Loucy (cell line): ENCODE measurements around the gene RASGRP1.

ENCODE experiments used
- H2AFZ ChIP-seq: fragments of 200-600 bp; sonication (generic); 2 replicates; pipeline ENCODE4 v1.6.0; 2016; ENCODE audit warnings: antibody characterized with exemption, mild to moderate bottlenecking, low read length, moderate library complexity
- H3F3A ChIP-seq: fragments of 200-600 bp; 2 replicates; pipeline ENCODE4 v1.6.0; 2016; ENCODE audit warnings: antibody characterized with exemption, low read depth, mild to moderate bottlenecking
- H3K27me3 ChIP-seq: fragments of 200-600 bp; sonication (generic); 2 replicates; pipeline ENCODE4 v1.6.1; 2014; ENCODE audit warnings: low read length, mild to moderate bottlenecking; ENCODE audit not compliant: insufficient read depth, poor library complexity, severe bottlenecking
- H3K36me3 ChIP-seq: fragments of 200-600 bp; sonication (generic); 2 replicates; pipeline ENCODE4 v1.6.1; 2016; ENCODE audit warnings: low read length; ENCODE audit not compliant: insufficient read depth
- H3K4me1 ChIP-seq: fragments of 200-600 bp; sonication (generic); 2 replicates; pipeline ENCODE4 v1.5.1; 2014; ENCODE audit warnings: low read length, mild to moderate bottlenecking; ENCODE audit not compliant: insufficient read depth, poor library complexity, severe bottlenecking
- H3K4me2 ChIP-seq: fragments of 200-600 bp; sonication (generic); 2 replicates; pipeline ENCODE4 v1.6.0; 2014; ENCODE audit warnings: antibody characterized with exemption, low read length, low read depth, mild to moderate bottlenecking; ENCODE audit not compliant: poor library complexity, severe bottlenecking
- H3K4me3 ChIP-seq: fragments of 200-600 bp; sonication (generic); 2 replicates; pipeline ENCODE4 v1.5.1; 2014; ENCODE audit warnings: low read length, mild to moderate bottlenecking, mixed read lengths; ENCODE audit not compliant: poor library complexity, severe bottlenecking
- H3K79me2 ChIP-seq: fragments of 200-600 bp; sonication (generic); 2 replicates; pipeline ENCODE4 v1.6.1; 2014; ENCODE audit warnings: low read length; ENCODE audit not compliant: insufficient read depth
- H3K9ac ChIP-seq: fragments of 200-600 bp; sonication (generic); 2 replicates; pipeline ENCODE4 v1.6.0; 2014; ENCODE audit warnings: mild to moderate bottlenecking, low read depth, low read length, moderate library complexity; ENCODE audit not compliant: poor library complexity, severe bottlenecking
- H3K9me2 ChIP-seq: fragments of 200-600 bp; sonication (generic); replicated peaks from 2 replicates; pipeline ENCODE4 v1.6.1; 2016; ENCODE audit warnings: low read depth, low read length, mixed read lengths
- H3K9me3 ChIP-seq: fragments of 200-600 bp; sonication (generic); 2 replicates; pipeline ENCODE4 v1.6.1; 2014; ENCODE audit warnings: mild to moderate bottlenecking, antibody characterized with exemption, low read length, low read depth; ENCODE audit not compliant: insufficient read depth
- H4K20me1 ChIP-seq: fragments of 200-600 bp; sonication (generic); 2 replicates; pipeline ENCODE4 v1.6.0; 2014; ENCODE audit warnings: antibody characterized with exemption, low read length, mild to moderate bottlenecking; ENCODE audit not compliant: insufficient read depth, poor library complexity, severe bottlenecking
- CTCF ChIP-seq: fragments of 200-600 bp; sonication (generic); conservative IDR thresholded peaks from 2 replicates; pipeline ENCODE4 v1.5.1; 2014; ENCODE audit warnings: mild to moderate bottlenecking, antibody characterized with exemption, low read length
- EZH2phosphoT487 ChIP-seq: fragments of 200-600 bp; IDR thresholded peaks from 2 replicates; pipeline ENCODE4 v1.6.1; 2018; ENCODE audit warnings: antibody characterized with exemption, mild to moderate bottlenecking, moderate library complexity, borderline replicate concordance

RASGRP1 gene

GRCh38 chr15:38560456-38560926, 4.1 kb downstream of the RASGRP1 start:
- Histone ChIP-seq H3K36me3 (no peaks in the 10 kb centered on the region), H3F3A (no peaks in the 10 kb centered on the region), H3K79me2 (peaks cover 51% of the 10 kb centered on the region), H4K20me1 (peaks cover 12% of the 10 kb centered on the region), H3K9me3 (no peaks in the 10 kb centered on the region), H3K27me3 (no peaks in the 10 kb centered on the region), H2AFZ (no peak overlapping the region), H3K9me2 (no peaks in the 10 kb centered on the region), H3K9ac (no peak overlapping the region), H3K4me3 (peak overlapping the region; percentile 74), H3K4me1 (peaks cover 87% of the 10 kb centered on the region), H3K4me2 (peak overlapping the region; percentile 90)
- no peak for TF ChIP-seq CTCF
- no peak for TF ChIP-seq EZH2phosphoT487

- H3K27me3 ChIP-seq = no peaks in the 10 kb centered on the region
- H3K9me3 ChIP-seq = no peaks in the 10 kb centered on the region
- peak overlapping the region; percentile 90 for H3K4me2 ChIP-seq
- H2AFZ ChIP-seq = no peak overlapping the region
- no peaks in the 10 kb centered on the region for H3K36me3 ChIP-seq
- H3K9ac ChIP-seq = no peak overlapping the region
- H4K20me1 ChIP-seq = peaks cover 12% of the 10 kb centered on the region
- H3F3A ChIP-seq = no peaks in the 10 kb centered on the region
- TF ChIP-seq EZH2phosphoT487 (no peak), CTCF (no peak)
- peaks cover 83% of the 10 kb centered on the region for H3K4me1 ChIP-seq
- H3K79me2 ChIP-seq = peaks cover 51% of the 10 kb centered on the region
- H3K4me3 ChIP-seq = peak overlapping the region; percentile 16
- H3K9me2 ChIP-seq = no peaks in the 10 kb centered on the region
Observed at GRCh38 chr15:38559636-38560307, 4.8 kb downstream of the RASGRP1 start.

- H3F3A ChIP-seq = no peaks in the 10 kb centered on the region
- H3K9ac ChIP-seq = no peak overlapping the region
- no peak overlapping the region for H3K4me3 ChIP-seq
- no peaks in the 10 kb centered on the region for H3K36me3 ChIP-seq
- peaks cover 88% of the 10 kb centered on the region for H3K4me1 ChIP-seq
- H3K4me2 ChIP-seq = peak overlapping the region; percentile 90
- peaks cover 53% of the 10 kb centered on the region for H3K79me2 ChIP-seq
- TF ChIP-seq EZH2phosphoT487 = no peak
- no peak for TF ChIP-seq CTCF
- H2AFZ ChIP-seq = no peak overlapping the region
- peaks cover 12% of the 10 kb centered on the region for H4K20me1 ChIP-seq
- no peaks in the 10 kb centered on the region for H3K9me2 ChIP-seq
- H3K9me3 ChIP-seq = no peaks in the 10 kb centered on the region
- H3K27me3 ChIP-seq = no peaks in the 10 kb centered on the region
Observed at GRCh38 chr15:38559131-38559530, 5.5 kb downstream of the RASGRP1 start.
